GM12891 (cell line): Measurements from ENCODE around the gene SCFD2.

Source experiments
- PAX5 ChIP-seq: IDR thresholded peaks from 2 replicates; pipeline ENCODE4 v1.6.1; 2011; ENCODE audit warnings: low read length, moderate library complexity, mild to moderate bottlenecking; ENCODE audit not compliant: insufficient read depth, severe bottlenecking
- POLR2A ChIP-seq: IDR thresholded peaks from 2 replicates; pipeline ENCODE4 v1.6.1; 2011; ENCODE audit warnings: low read depth, low read length, control low read depth
- POLR2AphosphoS5 ChIP-seq: IDR thresholded peaks from 2 replicates; pipeline ENCODE4 v1.6.1; 2011; ENCODE audit warnings: low read depth, low read length, control low read depth
- POU2F2 ChIP-seq: IDR thresholded peaks from 2 replicates; pipeline ENCODE4 v1.6.1; 2011; ENCODE audit warnings: low read depth, mild to moderate bottlenecking, control low read depth, low read length, moderate library complexity
- SPI1 ChIP-seq: IDR thresholded peaks from 2 replicates; pipeline ENCODE4 v1.6.1; 2011; ENCODE audit warnings: low read depth, low read length, control low read depth

DNA sequence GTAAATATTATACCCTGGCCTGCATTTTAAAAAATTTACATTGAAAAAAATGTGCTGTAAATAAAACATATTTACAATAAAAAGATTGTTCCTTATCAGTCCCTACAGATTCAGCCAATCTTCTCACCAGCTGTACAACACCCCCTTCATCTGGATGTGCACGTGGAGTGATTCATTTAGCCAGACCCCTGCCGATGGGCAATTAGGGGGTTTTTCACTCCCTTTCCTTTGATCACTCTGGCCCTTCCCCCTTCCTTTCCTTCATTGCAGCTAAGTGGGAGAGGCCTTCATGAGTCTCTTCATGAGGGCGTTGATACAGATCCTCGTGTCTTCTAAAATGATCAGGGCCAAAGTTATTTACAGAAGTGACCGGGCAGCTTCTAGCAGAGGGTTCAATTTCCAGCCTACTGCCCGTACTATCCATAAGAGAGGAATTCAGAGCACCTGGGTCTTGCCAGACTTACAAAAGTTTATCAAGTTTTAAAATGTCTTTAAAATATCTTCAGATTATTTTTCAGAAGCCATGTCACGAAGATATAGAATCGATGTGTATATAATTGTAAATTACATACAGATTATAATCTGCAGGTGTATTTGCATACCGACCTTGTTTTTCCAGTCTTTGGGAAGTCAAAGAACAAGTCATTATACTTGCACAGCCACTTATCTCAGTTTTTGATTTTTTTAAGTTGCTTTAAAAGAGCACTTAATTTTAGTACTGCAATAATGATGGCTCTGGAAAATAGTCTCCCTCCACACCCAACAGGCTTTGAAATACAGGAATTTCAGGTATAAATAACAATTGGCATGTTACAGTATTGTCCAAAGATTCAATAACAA, 525.1 kb downstream of the SCFD2 start:
- no peak for TF ChIP-seq SPI1
- TF ChIP-seq POLR2A, result no peak
- no peak for TF ChIP-seq PAX5
- TF ChIP-seq POLR2AphosphoS5, result no peak
- TF ChIP-seq POU2F2, result no peak
